MM.1S (cell line): ENCODE measurements around the gene ATXN1.

ENCODE experiments used
- EZH2 ChIP-seq: fragments of 300-600 bp; sonication (generic); optimal IDR thresholded peaks from 2 replicates; pipeline ENCODE3; 2017; ENCODE audit warnings: low read depth, mild to moderate bottlenecking, antibody characterized with exemption, low read length, mixed read lengths
- EZH2phosphoT487 ChIP-seq: fragments of 300-600 bp; sonication (generic); IDR thresholded peaks from 2 replicates; pipeline ENCODE4 v1.6.1; 2018; ENCODE audit warnings: antibody characterized with exemption, low read length
- TF ChIP-seq, protein P1 (sequence below): fragments of 300-600 bp; sonication (generic); IDR thresholded peaks from 2 replicates; pipeline ENCODE4 v1.5.1; 2016; ENCODE audit warnings: antibody characterized with exemption, low read length, mixed read lengths

DNA sequence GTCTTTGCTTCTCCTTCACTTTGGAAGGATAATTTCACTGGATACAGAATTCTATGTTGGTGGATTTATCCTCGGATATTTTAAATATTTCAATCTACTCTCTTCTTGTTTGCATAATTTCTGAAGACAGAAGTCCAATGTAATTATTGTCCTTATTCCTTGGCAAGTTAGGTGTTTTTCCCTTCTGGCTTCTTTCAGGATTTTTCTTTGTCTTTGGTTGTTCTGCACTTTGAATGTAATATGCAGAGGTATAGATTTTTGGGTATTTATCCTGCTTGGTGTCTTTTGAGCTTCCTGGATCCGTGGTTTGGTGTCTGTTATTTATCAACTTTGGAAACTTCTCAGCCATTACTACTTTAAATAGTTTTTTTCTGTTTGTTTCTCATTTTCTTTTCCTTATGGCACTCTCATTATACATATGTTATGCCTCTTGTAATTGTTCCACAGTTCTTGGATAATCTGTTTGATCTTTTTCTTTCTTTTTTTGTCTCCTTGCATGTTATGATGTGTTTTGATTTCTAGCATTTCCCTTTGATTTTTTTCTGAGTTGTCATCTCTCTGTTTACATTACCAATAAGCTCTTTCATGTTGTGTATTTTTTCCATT lies 48.6 kb upstream of the ATXN1 start:
- TF ChIP-seq EZH2phosphoT487, result no peak
- TF ChIP-seq, protein P1, sequence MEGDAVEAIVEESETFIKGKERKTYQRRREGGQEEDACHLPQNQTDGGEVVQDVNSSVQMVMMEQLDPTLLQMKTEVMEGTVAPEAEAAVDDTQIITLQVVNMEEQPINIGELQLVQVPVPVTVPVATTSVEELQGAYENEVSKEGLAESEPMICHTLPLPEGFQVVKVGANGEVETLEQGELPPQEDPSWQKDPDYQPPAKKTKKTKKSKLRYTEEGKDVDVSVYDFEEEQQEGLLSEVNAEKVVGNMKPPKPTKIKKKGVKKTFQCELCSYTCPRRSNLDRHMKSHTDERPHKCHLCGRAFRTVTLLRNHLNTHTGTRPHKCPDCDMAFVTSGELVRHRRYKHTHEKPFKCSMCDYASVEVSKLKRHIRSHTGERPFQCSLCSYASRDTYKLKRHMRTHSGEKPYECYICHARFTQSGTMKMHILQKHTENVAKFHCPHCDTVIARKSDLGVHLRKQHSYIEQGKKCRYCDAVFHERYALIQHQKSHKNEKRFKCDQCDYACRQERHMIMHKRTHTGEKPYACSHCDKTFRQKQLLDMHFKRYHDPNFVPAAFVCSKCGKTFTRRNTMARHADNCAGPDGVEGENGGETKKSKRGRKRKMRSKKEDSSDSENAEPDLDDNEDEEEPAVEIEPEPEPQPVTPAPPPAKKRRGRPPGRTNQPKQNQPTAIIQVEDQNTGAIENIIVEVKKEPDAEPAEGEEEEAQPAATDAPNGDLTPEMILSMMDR, result no peak
- TF ChIP-seq EZH2, result no peak
